Neural progenitor cell (in vitro differentiated cells): ENCODE results near the gene ATP13A1. TPM values are rescaled to one million over a fixed set of nuclear protein-coding genes. Genes with fewer than 3 reads are reported as not detected.

Source experiments
- DNase-seq: peaks from one replicate; pipeline ENCODE4 v3.0.0-alpha.2; 2016; ENCODE audit warnings: low spot score
- H2AFZ ChIP-seq: fragments of 200-600 bp; sonication (generic); replicated peaks from 2 replicates; pipeline ENCODE4 v1.6.1; 2016; ENCODE audit warnings: antibody characterized with exemption
- H3F3A ChIP-seq: fragments of 200-600 bp; sonication (generic); 2 replicates; pipeline ENCODE4 v1.6.1; 2016; ENCODE audit warnings: antibody characterized with exemption, low read depth
- H3K27ac ChIP-seq: fragments of 200-600 bp; sonication (generic); 2 replicates; pipeline ENCODE4 v1.5.1; 2016; ENCODE audit warnings: mild to moderate bottlenecking
- H3K27me3 ChIP-seq: fragments of 200-600 bp; sonication (generic); 2 replicates; pipeline ENCODE4 v1.6.1; 2016; ENCODE audit warnings: mild to moderate bottlenecking, moderate library complexity
- H3K36me3 ChIP-seq: fragments of 200-600 bp; sonication (generic); 2 replicates; pipeline ENCODE4 v1.5.1; 2016
- H3K4me1 ChIP-seq: fragments of 200-600 bp; sonication (generic); 2 replicates; pipeline ENCODE4 v1.6.1; 2016; ENCODE audit warnings: mixed run types
- H3K4me2 ChIP-seq: fragments of 200-600 bp; sonication (generic); 2 replicates; pipeline ENCODE4 v1.6.1; 2016
- H3K4me3 ChIP-seq: fragments of 200-600 bp; sonication (generic); 2 replicates; pipeline ENCODE4 v1.5.1; 2016
- H3K79me2 ChIP-seq: fragments of 200-600 bp; sonication (generic); 2 replicates; pipeline ENCODE4 v1.6.1; 2016; ENCODE audit warnings: low read depth
- H3K9ac ChIP-seq: fragments of 200-600 bp; sonication (generic); 2 replicates; pipeline ENCODE4 v1.6.1; 2016
- H3K9me3 ChIP-seq: fragments of 200-600 bp; sonication (generic); 2 replicates; pipeline ENCODE4 v1.5.1; 2016; ENCODE audit warnings: low read depth
- H4K20me1 ChIP-seq: fragments of 200-600 bp; sonication (generic); 2 replicates; pipeline ENCODE4 v1.6.1; 2016; ENCODE audit warnings: low read depth
- H3K27ac Mint-ChIP-seq: 3 replicates; pipeline ENCODE4 v1.8.0; 2021; ENCODE audit warnings: mixed read lengths
- H3K27me3 Mint-ChIP-seq: 2 replicates; pipeline ENCODE4 v1.8.0; 2022; ENCODE audit warnings: low read depth, mild to moderate bottlenecking, inconsistent platforms, moderate library complexity, mixed read lengths; ENCODE audit not compliant: insufficient read depth
- H3K36me3 Mint-ChIP-seq: 3 replicates; pipeline ENCODE4 v1.8.0; 2021; ENCODE audit warnings: mixed read lengths
- H3K4me1 Mint-ChIP-seq: 3 replicates; pipeline ENCODE4 v1.8.0; 2021; ENCODE audit warnings: mixed read lengths
- H3K4me3 Mint-ChIP-seq: 3 replicates; pipeline ENCODE4 v1.8.0; 2021; ENCODE audit warnings: mild to moderate bottlenecking, moderate library complexity, mixed read lengths
- H3K9me3 Mint-ChIP-seq: 3 replicates; pipeline ENCODE4 v1.8.0; 2020; ENCODE audit warnings: mixed read lengths
- EZH2 ChIP-seq: fragments of 200-600 bp; sonication (generic); IDR thresholded peaks from 2 replicates; pipeline ENCODE4 v1.6.1; 2017; ENCODE audit warnings: antibody characterized with exemption, mild to moderate bottlenecking, moderate library complexity
- EZH2phosphoT487 ChIP-seq: fragments of 200-600 bp; sonication (generic); IDR thresholded peaks from 2 replicates; pipeline ENCODE4 v1.6.1; 2017; ENCODE audit warnings: antibody characterized with exemption
- total RNA-seq: library from RNA; depleted of rRNA; stranded (reverse); fragments of >200 nt; gene quantifications from 2 replicates; pipeline ENCODE4 v1.2.3, GENCODE V29; 2015; ENCODE audit warnings: low replicate concordance
- TF ChIP-seq, protein P1 (sequence below): fragments of 200-600 bp; sonication (generic); IDR thresholded peaks from 2 replicates; pipeline ENCODE4 v1.5.1; 2017; ENCODE audit warnings: antibody characterized with exemption, mild to moderate bottlenecking

The ATP13A1 gene
- total RNA-seq, 1 donor from 2014 or later = 19.2 TPM

GRCh38 chr19:19652482-19653295, 10.8 kb downstream of the ATP13A1 start:
- no peaks in the 10 kb centered on the region for H4K20me1 ChIP-seq
- Mint-ChIP-seq H3K27ac (no peak overlapping the region), H3K36me3 (peaks cover 26% of the 10 kb centered on the region)

GRCh38 chr19:19651076-19651475, 12.4 kb downstream of the ATP13A1 start:
- Histone ChIP-seq H4K20me1 (no peaks in the 10 kb centered on the region), H2AFZ (no peak overlapping the region), H3K36me3 (no peaks in the 10 kb centered on the region), H3K9ac (no peak overlapping the region), H3K79me2 (no peaks in the 10 kb centered on the region), H3K27me3 (no peaks in the 10 kb centered on the region), H3K4me2 (no peak overlapping the region), H3K4me1 (no peaks in the 10 kb centered on the region), H3K4me3 (no peak overlapping the region), H3K27ac (no peak overlapping the region), H3K9me3 (no peaks in the 10 kb centered on the region), H3F3A (no peaks in the 10 kb centered on the region)
- H3K4me3 Mint-ChIP-seq = no peak overlapping the region
- H3K4me1 Mint-ChIP-seq = no peaks in the 10 kb centered on the region
- H3K36me3 Mint-ChIP-seq = peaks cover 30% of the 10 kb centered on the region
- no peak overlapping the region for H3K27ac Mint-ChIP-seq
- H3K27me3 Mint-ChIP-seq = peaks cover 4% of the 10 kb centered on the region
- H3K9me3 Mint-ChIP-seq = no peaks in the 10 kb centered on the region
- TF ChIP-seq EZH2 (no peak), EZH2phosphoT487 (no peak)
- TF ChIP-seq, protein P1, sequence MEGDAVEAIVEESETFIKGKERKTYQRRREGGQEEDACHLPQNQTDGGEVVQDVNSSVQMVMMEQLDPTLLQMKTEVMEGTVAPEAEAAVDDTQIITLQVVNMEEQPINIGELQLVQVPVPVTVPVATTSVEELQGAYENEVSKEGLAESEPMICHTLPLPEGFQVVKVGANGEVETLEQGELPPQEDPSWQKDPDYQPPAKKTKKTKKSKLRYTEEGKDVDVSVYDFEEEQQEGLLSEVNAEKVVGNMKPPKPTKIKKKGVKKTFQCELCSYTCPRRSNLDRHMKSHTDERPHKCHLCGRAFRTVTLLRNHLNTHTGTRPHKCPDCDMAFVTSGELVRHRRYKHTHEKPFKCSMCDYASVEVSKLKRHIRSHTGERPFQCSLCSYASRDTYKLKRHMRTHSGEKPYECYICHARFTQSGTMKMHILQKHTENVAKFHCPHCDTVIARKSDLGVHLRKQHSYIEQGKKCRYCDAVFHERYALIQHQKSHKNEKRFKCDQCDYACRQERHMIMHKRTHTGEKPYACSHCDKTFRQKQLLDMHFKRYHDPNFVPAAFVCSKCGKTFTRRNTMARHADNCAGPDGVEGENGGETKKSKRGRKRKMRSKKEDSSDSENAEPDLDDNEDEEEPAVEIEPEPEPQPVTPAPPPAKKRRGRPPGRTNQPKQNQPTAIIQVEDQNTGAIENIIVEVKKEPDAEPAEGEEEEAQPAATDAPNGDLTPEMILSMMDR = no peak
- no peak for DNase-seq

More at GRCh38 chr19:19652482-19653295, 10.8 kb downstream of the ATP13A1 start:
- H3K27me3 ChIP-seq = no peaks in the 10 kb centered on the region
- no peak overlapping the region for H3K9ac ChIP-seq
- H3K4me1 ChIP-seq = no peaks in the 10 kb centered on the region
- Mint-ChIP-seq H3K4me3 (no peak overlapping the region), H3K4me1 (no peaks in the 10 kb centered on the region), H3K27me3 (peaks cover 4% of the 10 kb centered on the region), H3K9me3 (no peaks in the 10 kb centered on the region)
- H3K9me3 ChIP-seq = no peaks in the 10 kb centered on the region
- no peak overlapping the region for H3K27ac ChIP-seq
- H3F3A ChIP-seq = no peaks in the 10 kb centered on the region
- H3K79me2 ChIP-seq = no peaks in the 10 kb centered on the region
- DNase-seq = no peak
- H3K36me3 ChIP-seq = no peaks in the 10 kb centered on the region
- TF ChIP-seq EZH2 = no peak
- no peak for TF ChIP-seq EZH2phosphoT487
- TF ChIP-seq, protein P1 = no peak
- no peak overlapping the region for H2AFZ ChIP-seq
- H3K4me2 ChIP-seq = no peak overlapping the region
- no peak overlapping the region for H3K4me3 ChIP-seq

DNA sequence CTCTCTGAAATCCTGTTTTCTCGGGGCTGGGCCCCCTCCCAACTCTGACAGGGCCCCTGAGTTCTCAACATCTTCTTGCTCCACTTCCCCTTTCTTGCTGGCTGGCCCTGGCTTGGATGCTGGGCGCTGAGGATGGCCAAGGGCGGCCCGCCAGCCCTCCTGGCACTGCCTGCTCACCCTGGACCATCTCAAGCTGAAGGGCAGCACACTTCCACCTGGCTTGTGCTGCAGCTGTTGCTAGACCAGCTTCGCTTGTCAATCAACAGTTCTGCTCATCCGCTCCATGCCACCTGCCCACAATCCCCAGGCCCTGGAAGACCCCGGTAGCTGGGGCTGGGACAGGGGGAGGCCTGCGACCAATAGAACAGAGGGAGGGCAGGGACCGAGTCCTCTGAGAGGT, 13.1 kb downstream of the ATP13A1 start:
- no peak overlapping the region for H3K4me2 ChIP-seq
- no peaks in the 10 kb centered on the region for H3K36me3 ChIP-seq
- DNase-seq = no peak

More for the DNA sequence above, 13.1 kb downstream of the ATP13A1 start:
- Histone ChIP-seq H3K4me3 (no peak overlapping the region), H3K27ac (no peak overlapping the region), H3K79me2 (no peaks in the 10 kb centered on the region), H3K4me1 (no peaks in the 10 kb centered on the region), H3K9ac (no peak overlapping the region), H3F3A (no peaks in the 10 kb centered on the region), H4K20me1 (no peaks in the 10 kb centered on the region), H2AFZ (no peak overlapping the region), H3K9me3 (no peaks in the 10 kb centered on the region), H3K27me3 (no peaks in the 10 kb centered on the region)
- TF ChIP-seq EZH2 (no peak), EZH2phosphoT487 (no peak)
- TF ChIP-seq, protein P1 = no peak
- Mint-ChIP-seq H3K27ac (no peak overlapping the region), H3K9me3 (no peaks in the 10 kb centered on the region), H3K27me3 (peaks cover 2% of the 10 kb centered on the region), H3K36me3 (peaks cover 29% of the 10 kb centered on the region), H3K4me1 (no peaks in the 10 kb centered on the region), H3K4me3 (no peak overlapping the region)
